AG04450 (cell line): ENCODE measurements around the gene SHMT2. TPM values are rescaled to one million over a fixed set of nuclear protein-coding genes. Genes with fewer than 3 reads are reported as not detected.

ENCODE experiments used
- CTCF ChIA-PET: fragments of 300-600, 350-600 bp; formaldehyde crosslinking; extraction: SDS; loops from one replicate; lab custom pipeline; 2022; ENCODE audit warnings: antibody characterized with exemption, inconsistent platforms; lab: Charles Lee
- POLR2A ChIA-PET: fragments of 350-600 bp; formaldehyde crosslinking; extraction: SDS; loops from one replicate; lab custom pipeline; 2021; ENCODE audit warnings: antibody characterized with exemption, inconsistent platforms; lab: Yijun Ruan, JAX
- DNase-seq: peaks from one replicate; pipeline ENCODE4 v3.0.0-alpha.2; 2011; ENCODE audit warnings: low read depth, low spot score
- H3K27ac ChIP-seq: one replicate; pipeline ENCODE4 v1.5.1; 2012; ENCODE audit warnings: low read depth, low read length, control low read depth
- H3K27me3 ChIP-seq: one replicate; pipeline ENCODE4 v1.6.0; 2012; ENCODE audit warnings: low read length; ENCODE audit not compliant: control insufficient read depth, insufficient read depth
- H3K4me3 ChIP-seq: 2 replicates; pipeline ENCODE4 v1.5.1; 2011; ENCODE audit warnings: mild to moderate bottlenecking, low read depth, low read length, control low read depth
- H3K9me3 ChIP-seq: 2 replicates; pipeline ENCODE4 v1.5.1; 2012; ENCODE audit warnings: low read length; ENCODE audit not compliant: control insufficient read depth, insufficient read depth
- CTCF ChIP-seq: IDR thresholded peaks from 2 replicates; pipeline ENCODE4 v1.5.1; 2011; ENCODE audit warnings: low read depth, low read length, control low read depth, inconsistent platforms
- polyA plus RNA-seq: library from polyadenylated mRNA; depleted of rRNA; stranded (reverse); fragments of >200 nt; gene quantifications from 2 replicates; pipeline ENCODE4 v1.2.3, GENCODE V29; 2011

SHMT2 gene
- polyA plus RNA-seq, 1 experiment, result 266 TPM

GRCh38 chr12:57255916-57256315 is 26.4 kb downstream of the SHMT2 start:
- Histone ChIP-seq H3K4me3 (no peak overlapping the region), H3K9me3 (no peaks in the 10 kb centered on the region), H3K27ac (no peak overlapping the region), H3K27me3 (no peaks in the 10 kb centered on the region)
- DNase-seq, result no peak
- TF ChIP-seq CTCF, result no peak
- ChIA-PET CTCF (interaction anchor here (1.0 to 2.0 kb wide), 2 partner anchors 9 to 203 kb away, joined by 3 to 5 read pairs; partner anchors contain the start of gene GLI1), POLR2A (interaction anchor here (0.6 kb wide), 1 partner anchor 181 kb away, joined by 8 read pairs; no protein-coding TSS in a partner anchor)

- ChIA-PET CTCF (interaction anchor here (1.9 to 2.8 kb wide), 2 partner anchors 15 to 194 kb away, joined by 10 to 23 read pairs; no protein-coding TSS in a partner anchor), POLR2A (no interaction called here)
These were observed 29.8 kb downstream of the SHMT2 start for GRCh38 chr12:57258977-57259970.

GRCh38 chr12:57260366-57260765 is 30.9 kb downstream of the SHMT2 start:
- Histone ChIP-seq H3K27me3 (no peaks in the 10 kb centered on the region), H3K4me3 (no peak overlapping the region), H3K27ac (no peak overlapping the region), H3K9me3 (no peaks in the 10 kb centered on the region)
- no peak for DNase-seq
- CTCF ChIA-PET, result interaction anchor here (0.6 to 2.8 kb wide), 5 partner anchors 9 to 203 kb away, joined by 3 to 23 read pairs (median 4); no protein-coding TSS in a partner anchor
- no peak for TF ChIP-seq CTCF
- POLR2A ChIA-PET, result no interaction called here

More at GRCh38 chr12:57258977-57259970, 29.8 kb downstream of the SHMT2 start:
- no peak for TF ChIP-seq CTCF
- DNase-seq, result no peak
- Histone ChIP-seq H3K4me3 (no peak overlapping the region), H3K27ac (no peak overlapping the region), H3K9me3 (no peaks in the 10 kb centered on the region), H3K27me3 (no peaks in the 10 kb centered on the region)

- H3K9me3 ChIP-seq, result no peaks in the 10 kb centered on the region
These were observed 31.9 kb downstream of the SHMT2 start for GRCh38 chr12:57261428-57261865.

More at GRCh38 chr12:57261428-57261865, 31.9 kb downstream of the SHMT2 start:
- ChIA-PET CTCF (interaction anchor here (0.6 to 2.8 kb wide), 10 partner anchors 11 to 571 kb away, joined by 3 to 23 read pairs (median 6); partner anchors contain the start of gene GLI1), POLR2A (interaction anchor here (0.6 kb wide), 1 partner anchor 191 kb away, joined by 3 read pairs; no protein-coding TSS in a partner anchor)
- DNase-seq, result no peak
- Histone ChIP-seq H3K4me3 (no peak overlapping the region), H3K27ac (no peak overlapping the region), H3K27me3 (no peaks in the 10 kb centered on the region)
- no peak for TF ChIP-seq CTCF
